CD4-positive, alpha-beta T cell (primary cell): ENCODE results near the gene SGSM2. TPM values are rescaled to one million over a fixed set of nuclear protein-coding genes. Genes with fewer than 3 reads are reported as not detected.
"Not testable (repeated sequence)": the region's sequence is repeated elsewhere in the genome, so short reads cannot be mapped to it uniquely, and the experiment has no call there.

ENCODE experiments used
- ATAC-seq: fragments of 200-7000 bp; cut with Tn5 transposase; one replicate; pipeline ENCODE4 v1.10.0; 2022; ENCODE audit warnings: mild to moderate bottlenecking; ENCODE audit not compliant: poor library complexity
- CTCF ChIA-PET: fragments of 350-600 bp; sonication (Branson Sonifier 250); formaldehyde crosslinking; loops from one replicate; lab custom pipeline; 2021; ENCODE audit warnings: antibody characterized with exemption, inconsistent platforms; lab: Charles Lee
- POLR2A ChIA-PET: fragments of 350-600 bp; sonication (Branson Sonifier 250); formaldehyde crosslinking; loops from one replicate; lab custom pipeline; 2021; ENCODE audit warnings: antibody characterized with exemption, inconsistent platforms; lab: Charles Lee
- DNase-seq, 14 experiments: peaks; one replicate each; pipeline ENCODE4 v3.0.0-alpha.2; 2013 to 2020; ENCODE audit warnings: mixed read lengths in 2 of 14
- H3K27ac ChIP-seq, 2 donors: one replicate each; pipeline versions ENCODE4 v1.5.1 to v1.7.0; 2013; ENCODE audit warnings: low read length in 2 of 2, low read depth in 1 of 2, mild to moderate bottlenecking in 1 of 2
- H3K27me3 ChIP-seq, 2 experiments: 1 replicate in 1 of 2; 2 replicates in 1 of 2; pipeline versions ENCODE4 v1.6.1 to v1.7.0; 2013; ENCODE audit warnings: low read length in 2 of 2, control low read depth in 1 of 2, mild to moderate bottlenecking in 1 of 2, moderate library complexity in 1 of 2; ENCODE audit not compliant: insufficient read depth in 2 of 2, control insufficient read depth in 1 of 2
- H3K36me3 ChIP-seq: one replicate; pipeline ENCODE4 v1.6.1; 2013; ENCODE audit warnings: low read length, control low read depth; ENCODE audit not compliant: insufficient read depth
- H3K4me1 ChIP-seq: one replicate; pipeline ENCODE4 v1.6.1; 2013; ENCODE audit warnings: low read length, control low read depth; ENCODE audit not compliant: insufficient read depth
- H3K4me3 ChIP-seq: one replicate; pipeline ENCODE4 v1.5.1; 2013; ENCODE audit warnings: mild to moderate bottlenecking, low read length, moderate library complexity
- H3K9me3 ChIP-seq, 2 experiments: 1 replicate in 1 of 2; 2 replicates in 1 of 2; pipeline versions ENCODE4 v1.6.1 to v1.7.0; 2013; ENCODE audit warnings: low read length in 2 of 2, mild to moderate bottlenecking in 2 of 2, control low read depth in 1 of 2, moderate library complexity in 1 of 2; ENCODE audit not compliant: control insufficient read depth in 1 of 2, insufficient read depth in 1 of 2
- H3K27ac Mint-ChIP-seq: one replicate; pipeline ENCODE4 v1.8.0; 2020; ENCODE audit warnings: mixed read lengths
- H3K27me3 Mint-ChIP-seq: one replicate; pipeline ENCODE4 v1.8.0; 2021; ENCODE audit warnings: mixed read lengths
- H3K36me3 Mint-ChIP-seq: one replicate; pipeline ENCODE4 v1.8.0; 2021; ENCODE audit warnings: low read depth, mixed read lengths
- H3K4me1 Mint-ChIP-seq: one replicate; pipeline ENCODE4 v1.8.0; 2021; ENCODE audit warnings: low read depth, mixed read lengths
- H3K4me3 Mint-ChIP-seq: one replicate; pipeline ENCODE4 v1.8.0; 2020; ENCODE audit warnings: mild to moderate bottlenecking, mixed read lengths
- H3K9me3 Mint-ChIP-seq: one replicate; pipeline ENCODE4 v1.8.0; 2020; ENCODE audit warnings: mixed read lengths
- CTCF ChIP-seq: fragments of 200-600 bp; IDR thresholded peaks from one replicate; pipeline ENCODE4 v1.8.0; 2022; ENCODE audit warnings: antibody characterized with exemption, mild to moderate bottlenecking
- intact Hi-C, 2 experiments: fragments of 100-400 bp; cut with DNase I in 1 of 2; cut with micrococcal nuclease in 1 of 2; formaldehyde crosslinking; loops; one replicate each; pipeline versions ENCODE4 v1.15.1 to v1.9.0; 2023 to 2025; cut with DNase I, micrococcal nuclease
- total RNA-seq, 174 experiments: library from RNA in 2 of 174; stranded (reverse) in 2 of 174; gene quantifications; one replicate each; pipeline ENCODE4 v1.2.3 and lab custom pipeline; 2021 to 2026

The SGSM2 gene
- total RNA-seq, 2 experiments from 2014 or later, result 147 to 154 TPM

GRCh38 chr17:2309338-2310154 is 27.8 kb upstream of the SGSM2 start:
- Mint-ChIP-seq H3K27ac (no peak overlapping the region), H3K9me3 (no peaks in the 10 kb centered on the region), H3K27me3 (no peaks in the 10 kb centered on the region), H3K4me1 (peaks cover 24% of the 10 kb centered on the region), H3K36me3 (no peaks in the 10 kb centered on the region), H3K4me3 (no peak overlapping the region)
- H3K4me1 ChIP-seq, result peaks cover 3% of the 10 kb centered on the region
- intact Hi-C loops, result no loop called here
- H3K4me3 ChIP-seq, result no peak overlapping the region
- POLR2A ChIA-PET, result no interaction called here
- ATAC-seq (no peak), DNase-seq (no peak)
- no peak for TF ChIP-seq CTCF
- H3K27ac ChIP-seq, result no peak overlapping the region
- CTCF ChIA-PET, result no interaction called here
- no peaks in the 10 kb centered on the region for H3K36me3 ChIP-seq
- no peaks in the 10 kb centered on the region for H3K27me3 ChIP-seq
- H3K9me3 ChIP-seq, result no peaks in the 10 kb centered on the region

GRCh38 chr17:2312736-2313135 is 24.6 kb upstream of the SGSM2 start:
- no peaks in the 10 kb centered on the region for H3K36me3 Mint-ChIP-seq
- ATAC-seq (no peak), DNase-seq (no peak)
- peaks cover 6% of the 10 kb centered on the region for H3K4me1 Mint-ChIP-seq
- no peak overlapping the region for H3K27ac Mint-ChIP-seq
- Histone ChIP-seq H3K4me3 (no peak overlapping the region), H3K36me3 (no peaks in the 10 kb centered on the region), H3K9me3 (no peaks in the 10 kb centered on the region), H3K27ac (no peak overlapping the region), H3K4me1 (no peaks in the 10 kb centered on the region), H3K27me3 (no peaks in the 10 kb centered on the region)
- H3K9me3 Mint-ChIP-seq, result no peaks in the 10 kb centered on the region
- POLR2A ChIA-PET, result interaction anchor here (1.1 kb wide), 1 partner anchor 9 kb away, joined by 3 read pairs; the partner anchor contains the start of genes SMG6 and SRR
- TF ChIP-seq CTCF, result no peak
- no peaks in the 10 kb centered on the region for H3K27me3 Mint-ChIP-seq
- no peak overlapping the region for H3K4me3 Mint-ChIP-seq
- CTCF ChIA-PET, result no interaction called here
- intact Hi-C loops, result no loop called here

GRCh38 chr17:2316916-2317205 is 20.4 kb upstream of the SGSM2 start:
- H3K27me3 Mint-ChIP-seq, H3K4me1 ChIP-seq, H3K36me3 ChIP-seq, H3K27ac ChIP-seq, H3K9me3 ChIP-seq, H3K27ac Mint-ChIP-seq, H3K27me3 ChIP-seq, intact Hi-C loops, H3K4me3 ChIP-seq, H3K4me3 Mint-ChIP-seq, POLR2A ChIA-PET, H3K9me3 Mint-ChIP-seq, H3K4me1 Mint-ChIP-seq, DNase-seq, ATAC-seq: not testable (repeated sequence)
- H3K36me3 Mint-ChIP-seq, result peaks cover 16% of the 10 kb centered on the region
- CTCF ChIA-PET, result interaction anchor here (0.7 kb wide), 1 partner anchor 115 kb away, joined by 3 read pairs; no protein-coding TSS in a partner anchor

GRCh38 chr17:2317796-2318195 is 19.5 kb upstream of the SGSM2 start:
- Mint-ChIP-seq H3K9me3 (no peaks in the 10 kb centered on the region), H3K27me3 (no peaks in the 10 kb centered on the region), H3K4me1 (no peaks in the 10 kb centered on the region), H3K27ac (no peak overlapping the region), H3K4me3 (no peak overlapping the region), H3K36me3 (peaks cover 22% of the 10 kb centered on the region)
- H3K4me1 ChIP-seq, result no peaks in the 10 kb centered on the region
- H3K4me3 ChIP-seq, result no peak overlapping the region
- no peak overlapping the region for H3K27ac ChIP-seq
- ATAC-seq (no peak), DNase-seq (no peak)
- intact Hi-C loops, result no loop called here
- TF ChIP-seq CTCF, result no peak
- no peaks in the 10 kb centered on the region for H3K27me3 ChIP-seq
- peaks cover 10% of the 10 kb centered on the region for H3K36me3 ChIP-seq
- CTCF ChIA-PET, result no interaction called here
- POLR2A ChIA-PET, result no interaction called here
- no peaks in the 10 kb centered on the region for H3K9me3 ChIP-seq
